ENCODE measurements around the gene CCL1.

The CCL1 gene, protein sequence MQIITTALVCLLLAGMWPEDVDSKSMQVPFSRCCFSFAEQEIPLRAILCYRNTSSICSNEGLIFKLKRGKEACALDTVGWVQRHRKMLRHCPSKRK

DNA sequence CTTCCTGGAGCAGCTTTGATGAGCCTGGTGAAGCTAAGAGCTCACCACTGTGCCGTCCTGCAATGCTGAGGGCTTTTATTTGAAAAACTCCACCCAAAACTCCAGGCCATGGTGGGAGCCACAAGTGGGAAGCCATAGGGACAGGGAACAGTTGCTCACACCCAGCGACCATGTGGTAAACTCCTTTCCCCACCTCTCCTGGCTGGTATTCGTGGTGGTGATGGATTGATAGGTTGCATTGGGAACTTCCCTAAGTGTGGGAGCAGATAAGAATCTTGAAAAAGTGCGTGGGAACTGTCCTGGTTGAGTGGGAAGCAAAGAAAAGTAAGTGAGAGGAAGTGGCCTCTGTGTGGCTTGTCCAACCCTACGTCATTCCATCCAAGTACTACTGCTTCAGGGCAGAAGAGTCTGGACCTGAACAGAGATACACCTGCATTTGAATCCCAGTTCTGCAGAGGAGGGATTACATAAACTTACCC is at the start of gene CCL1:
Gene CCL1 (minus strand): TSS at position 51 of the 479 bp plus-strand sequence. CDS start 72 bp downstream, outside the sequence.
- DNase-seq, result no peak

DNA sequence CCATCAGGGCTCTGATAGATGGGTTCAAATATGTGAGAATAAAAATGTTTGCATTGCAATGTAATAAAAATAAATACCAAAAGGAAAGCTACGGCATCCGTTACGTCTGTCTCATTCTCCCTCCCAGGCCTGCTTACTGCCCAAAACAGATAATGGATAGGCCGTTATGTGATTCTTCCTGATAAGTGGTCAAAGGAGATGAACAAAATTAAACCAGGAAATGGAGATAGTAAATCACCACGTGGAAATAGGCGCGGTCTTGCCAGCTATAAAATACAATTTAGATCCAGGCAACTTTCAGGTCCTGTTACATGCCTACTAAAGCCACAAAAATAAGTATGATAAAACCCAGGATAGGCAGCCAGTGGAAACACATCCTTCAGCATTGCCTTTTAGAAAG is 49.5 kb upstream of the CCL1 start:
- DNase-seq, result no peak

DNA sequence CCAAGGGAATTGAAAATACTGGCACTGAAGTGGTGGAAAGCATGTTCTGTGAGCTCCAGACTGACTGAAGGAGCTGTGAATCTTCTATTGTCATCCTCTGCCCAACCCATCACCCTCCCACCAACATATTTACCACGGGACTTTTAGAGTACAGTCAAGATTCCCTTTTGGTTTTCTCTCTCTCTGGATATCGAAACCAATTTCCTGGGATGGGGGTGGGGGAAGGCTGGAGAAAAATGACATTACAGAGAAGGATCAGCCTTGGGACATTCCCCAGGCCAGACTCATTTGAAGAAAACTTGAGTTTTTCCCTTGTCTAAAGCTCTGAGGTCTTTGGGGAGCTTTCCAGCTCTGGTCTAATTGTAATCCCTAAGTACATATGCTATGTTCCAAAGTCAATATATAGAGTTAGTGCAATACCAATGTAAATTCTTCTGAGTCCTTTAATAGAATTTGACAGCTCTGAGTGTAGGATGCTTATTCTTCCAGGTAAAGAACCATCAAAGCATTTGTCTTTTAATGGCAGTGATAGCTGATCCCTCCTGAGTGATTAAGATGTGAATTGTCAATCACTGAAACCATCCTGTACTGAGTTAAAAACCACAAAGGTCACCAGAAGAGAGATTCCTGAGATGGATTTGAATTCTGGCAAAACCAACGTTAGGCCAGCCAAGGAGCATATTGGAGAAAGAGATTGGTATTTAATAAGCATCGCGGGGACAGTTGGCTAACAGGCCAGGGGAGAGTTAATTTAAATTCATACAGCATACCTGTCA is 48.8 kb upstream of the CCL1 start:
- no peak for DNase-seq

DNA sequence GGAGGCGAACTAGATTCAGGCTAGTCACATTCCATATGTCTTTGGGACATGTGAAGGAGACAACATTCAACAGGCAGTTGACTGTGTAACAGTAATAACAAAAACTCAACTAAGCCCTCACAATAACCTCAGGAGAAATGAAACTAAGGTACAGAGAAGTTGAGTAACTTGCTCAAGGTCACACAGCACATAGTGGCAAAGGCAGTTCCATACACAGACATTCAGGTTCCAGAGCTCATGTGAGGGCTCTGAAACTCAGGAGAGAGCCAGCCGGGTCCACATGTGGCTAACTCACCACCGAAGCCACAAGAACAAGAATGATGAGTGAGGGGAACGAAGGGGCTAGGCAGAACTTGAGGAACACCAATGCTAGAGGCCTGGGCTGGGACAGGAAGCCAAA is 46.3 kb upstream of the CCL1 start:
- no peak for DNase-seq

DNA sequence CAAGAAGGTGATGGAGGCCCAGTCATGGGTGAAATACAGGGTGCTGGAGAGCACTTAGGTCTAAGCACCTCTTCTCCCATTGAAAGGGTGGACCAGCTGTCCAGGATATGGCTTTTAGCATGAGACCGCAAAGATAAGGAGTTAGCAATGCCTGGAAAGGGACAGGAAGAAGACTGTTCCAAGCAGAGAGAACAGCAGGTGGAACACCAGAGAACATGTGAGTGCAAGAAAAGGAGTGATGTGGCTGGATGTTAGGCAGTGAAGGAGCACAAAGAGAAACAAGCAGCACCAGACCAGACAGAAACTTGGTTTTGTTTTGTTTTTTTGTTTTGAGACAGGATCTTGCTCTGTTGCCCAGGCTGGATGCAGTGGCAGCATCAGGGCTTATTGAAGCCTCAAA is 45.4 kb upstream of the CCL1 start:
- DNase-seq, result no peak

DNA sequence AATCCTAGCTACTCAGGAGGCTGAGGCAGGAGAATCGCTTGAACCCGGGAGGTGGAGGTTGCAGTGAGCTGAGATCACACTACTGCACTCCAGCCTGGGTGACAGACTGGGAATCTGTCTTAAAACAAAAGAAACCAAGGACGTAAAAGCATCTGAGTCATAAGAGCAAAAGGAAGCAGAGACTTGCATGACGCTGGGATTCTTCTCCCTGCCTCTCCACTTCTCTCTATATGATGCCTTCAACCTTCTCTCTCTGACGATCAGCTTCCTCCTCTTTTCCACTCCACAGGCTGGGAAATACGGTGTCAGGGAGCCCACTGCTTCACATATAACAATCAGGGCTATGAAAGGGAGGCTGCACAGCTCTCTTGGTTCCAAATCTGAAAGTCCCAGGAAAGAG is 43.2 kb upstream of the CCL1 start:
- DNase-seq, result no peak

DNA sequence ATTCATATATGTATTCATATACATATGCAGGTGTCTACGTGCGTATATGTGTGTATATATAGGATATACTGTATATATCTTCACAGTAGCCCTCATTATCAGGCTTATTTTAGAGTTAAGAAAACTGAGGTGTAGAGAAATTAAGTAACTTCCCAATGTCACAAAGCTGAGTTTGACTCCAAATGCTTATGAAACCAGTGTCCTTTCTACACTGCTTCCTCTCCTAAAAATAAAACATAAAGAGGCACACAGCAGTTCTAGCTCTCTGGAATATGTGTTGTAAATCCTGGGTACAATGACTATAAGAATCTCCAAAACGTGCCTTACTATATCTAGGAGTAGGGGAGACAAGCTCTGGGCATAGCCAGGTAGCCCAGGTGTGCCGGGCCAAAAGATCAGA is 40.0 kb upstream of the CCL1 start:
- no peak for DNase-seq

DNA sequence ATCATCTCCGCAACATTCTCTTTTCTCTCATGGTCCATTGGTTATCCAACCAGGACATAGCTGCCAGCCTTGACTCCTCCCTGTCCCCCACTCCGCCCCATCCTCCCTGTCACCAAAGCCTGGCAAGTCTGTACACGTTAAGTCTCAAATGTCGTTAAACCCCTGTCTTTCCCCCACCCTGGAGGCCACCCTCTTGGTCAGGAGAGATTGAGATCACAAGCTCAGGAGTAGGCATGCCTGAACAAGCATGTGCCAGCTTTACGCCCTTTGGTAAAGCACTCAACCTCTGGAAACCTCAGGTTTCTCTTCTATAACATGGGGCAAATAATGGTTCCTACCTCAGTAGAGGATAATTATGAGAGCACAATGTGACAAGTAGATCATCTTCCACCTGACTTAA is 38.1 kb upstream of the CCL1 start:
- no peak for DNase-seq

DNA sequence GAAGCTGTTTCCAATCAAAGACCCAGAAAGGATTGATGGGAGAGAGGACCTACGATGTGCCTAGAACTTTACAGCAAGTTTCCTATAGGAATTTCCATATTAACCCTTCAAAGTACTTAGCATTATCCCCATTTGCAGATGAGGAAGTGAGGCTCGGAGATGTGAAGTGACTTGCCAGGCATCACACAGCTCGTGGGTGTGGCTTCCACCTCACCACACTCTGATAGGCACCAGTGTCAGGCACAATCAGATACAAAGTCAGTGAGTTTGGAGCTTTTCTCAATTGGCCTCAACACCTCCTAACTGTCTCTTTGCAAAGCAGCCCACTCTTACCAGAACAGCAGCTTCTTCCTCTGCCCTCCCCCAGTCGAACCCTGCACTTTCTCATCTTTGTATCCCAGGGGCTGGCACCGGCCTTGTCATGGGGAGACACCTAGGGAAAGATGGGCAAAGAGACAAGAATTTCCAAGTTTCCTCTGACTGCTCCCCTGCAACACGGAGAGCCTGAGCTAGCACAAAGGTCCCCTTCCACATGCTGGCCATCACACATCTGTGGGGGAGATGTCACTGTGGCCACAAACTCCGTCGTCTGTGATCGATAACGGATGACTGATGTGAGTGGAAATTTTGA is 37.4 kb upstream of the CCL1 start:
- DNase-seq, result no peak

DNA sequence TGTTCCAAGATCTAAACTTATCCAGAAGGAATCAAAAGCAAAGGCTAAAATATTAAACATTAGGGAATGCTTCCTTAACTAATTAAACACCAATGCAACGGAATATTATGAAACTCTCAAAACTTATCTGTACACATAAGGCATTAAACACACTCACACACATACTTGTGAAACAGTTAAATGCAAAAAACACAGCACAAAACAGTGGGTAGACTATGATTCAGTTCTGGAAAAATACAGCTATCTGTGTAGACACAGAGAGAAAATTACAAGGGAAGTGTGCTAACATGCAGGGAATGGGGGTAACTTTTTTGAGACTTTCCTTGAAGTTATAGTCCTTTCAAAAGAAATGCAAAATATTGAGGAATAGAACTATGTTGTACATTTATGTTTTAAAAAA is 36.7 kb upstream of the CCL1 start:
- DNase-seq, result no peak

DNA sequence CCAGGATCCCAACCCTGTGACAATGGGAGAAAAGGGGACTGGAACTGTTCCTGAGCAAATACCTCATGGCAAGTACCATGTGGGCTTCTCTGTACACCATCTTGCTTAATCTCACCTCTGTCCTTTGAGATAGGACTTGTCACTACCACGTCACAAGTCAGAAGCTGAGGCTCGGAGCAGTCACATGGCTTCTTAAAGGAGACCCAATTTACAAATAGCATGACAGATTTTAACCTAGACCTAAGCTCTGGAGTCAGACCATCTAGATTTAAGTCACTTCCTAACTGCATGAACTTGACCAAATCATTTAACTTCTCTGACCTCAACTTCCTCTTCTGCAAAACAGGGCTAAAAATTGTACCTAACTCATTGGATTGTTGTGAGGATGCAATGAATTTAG is 36.0 kb upstream of the CCL1 start:
- no peak for DNase-seq

DNA sequence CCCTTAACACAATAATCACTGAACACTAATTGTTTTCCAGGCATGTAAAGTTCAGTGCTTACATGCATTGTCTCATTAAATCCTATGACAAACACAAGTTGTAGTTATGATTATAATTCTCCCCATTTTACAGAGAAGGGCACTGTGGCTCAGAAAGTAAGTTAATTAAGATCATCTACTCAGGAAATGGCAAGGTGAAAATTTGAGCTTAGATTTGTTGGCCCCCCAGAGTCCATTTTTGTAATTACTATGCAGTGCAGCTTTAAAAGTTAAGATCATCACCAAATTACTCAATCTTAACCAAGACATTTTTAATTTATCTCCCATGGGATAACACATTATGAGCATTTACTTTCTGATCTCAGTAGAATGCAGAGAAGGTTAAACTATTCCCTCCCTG is 34.2 kb upstream of the CCL1 start:
- no peak for DNase-seq

DNA sequence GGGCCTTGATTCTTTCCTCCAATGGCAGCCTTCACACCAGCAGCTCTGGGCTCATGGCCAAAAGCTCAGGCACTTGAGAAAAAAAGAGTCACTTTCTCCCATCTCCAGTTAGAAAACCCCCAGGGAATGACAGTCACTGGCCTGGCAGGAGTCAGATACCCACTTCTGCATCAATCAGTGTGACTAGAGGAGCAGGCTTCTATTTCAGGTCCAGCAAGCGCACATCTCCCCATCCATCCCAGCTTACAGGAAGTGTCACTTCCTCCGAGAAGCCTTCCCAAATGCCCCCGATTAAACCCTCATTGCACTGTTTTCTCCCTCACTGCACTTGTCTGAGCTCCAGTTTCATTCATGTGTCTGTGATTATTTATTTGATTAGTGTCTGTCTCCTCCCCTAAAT is 30.4 kb upstream of the CCL1 start:
- DNase-seq, result no peak

DNA sequence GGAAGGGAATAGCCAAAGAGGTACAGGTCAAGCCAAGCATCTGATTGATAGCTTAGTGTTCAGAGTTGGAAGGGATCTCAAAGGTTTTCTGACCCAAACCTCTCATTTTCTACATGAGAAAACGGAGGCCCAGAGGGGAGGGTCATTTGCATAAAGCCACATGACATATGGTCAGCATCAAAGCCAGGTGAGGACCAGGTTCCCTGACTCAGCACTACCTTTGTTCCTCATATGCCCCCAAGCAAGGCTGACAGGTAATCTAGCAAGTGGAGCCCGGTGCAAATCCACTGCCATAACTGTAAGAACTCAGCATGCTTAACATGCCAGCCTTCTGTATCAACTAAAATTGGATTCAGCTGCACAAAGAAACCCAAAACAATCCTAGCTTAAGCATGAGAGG is 28.2 kb upstream of the CCL1 start:
- DNase-seq, result no peak

DNA sequence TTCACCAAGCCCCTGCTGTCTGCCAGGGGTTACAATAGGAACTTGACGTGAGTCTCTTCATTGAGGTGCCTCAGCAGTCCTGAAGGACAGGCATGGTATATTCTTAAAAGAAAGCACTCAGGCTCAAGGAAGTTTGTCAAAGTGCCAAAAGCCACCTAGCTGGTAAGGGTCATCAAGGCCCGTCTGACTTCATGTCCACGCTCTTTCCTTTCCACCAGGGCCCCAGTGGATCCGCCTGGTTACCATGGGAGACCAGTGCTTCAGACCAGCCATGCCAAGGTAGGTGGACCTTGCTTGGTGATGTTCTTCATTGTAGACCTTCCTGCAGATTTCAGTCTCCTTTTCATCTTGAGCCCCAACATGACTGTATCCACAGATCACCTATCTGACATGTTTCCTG is 27.6 kb upstream of the CCL1 start:
- DNase-seq, result no peak

DNA sequence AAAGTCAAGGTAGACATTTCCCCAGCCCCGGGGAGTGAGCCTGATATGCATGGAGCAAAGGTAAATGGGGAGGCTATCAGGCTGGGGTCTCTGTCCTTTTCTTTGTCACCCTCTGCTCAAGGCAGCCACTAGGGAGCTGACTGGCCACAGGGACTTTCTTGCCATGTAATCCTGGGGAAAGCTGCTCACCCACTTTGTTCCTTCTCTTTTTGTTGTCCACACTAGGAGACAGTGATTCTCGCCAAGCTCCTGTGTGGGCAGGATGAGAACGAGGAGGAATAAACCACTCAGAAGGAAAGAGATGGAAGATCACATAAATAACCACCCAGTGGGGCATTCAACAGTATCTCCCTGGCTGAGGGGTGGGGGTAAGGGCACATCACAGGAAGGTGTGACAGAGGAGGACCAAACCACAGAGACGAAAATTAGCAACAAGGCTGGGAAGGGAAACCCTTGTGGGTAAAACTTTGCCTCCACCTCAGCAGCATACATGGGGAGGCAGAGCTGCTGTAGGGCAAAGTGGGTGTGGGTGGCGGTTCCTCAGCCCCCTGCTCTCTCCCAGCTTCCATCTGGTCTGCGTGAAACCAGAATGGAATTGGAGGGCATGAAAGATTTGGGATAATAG is 26.2 kb upstream of the CCL1 start:
- DNase-seq, result no peak

DNA sequence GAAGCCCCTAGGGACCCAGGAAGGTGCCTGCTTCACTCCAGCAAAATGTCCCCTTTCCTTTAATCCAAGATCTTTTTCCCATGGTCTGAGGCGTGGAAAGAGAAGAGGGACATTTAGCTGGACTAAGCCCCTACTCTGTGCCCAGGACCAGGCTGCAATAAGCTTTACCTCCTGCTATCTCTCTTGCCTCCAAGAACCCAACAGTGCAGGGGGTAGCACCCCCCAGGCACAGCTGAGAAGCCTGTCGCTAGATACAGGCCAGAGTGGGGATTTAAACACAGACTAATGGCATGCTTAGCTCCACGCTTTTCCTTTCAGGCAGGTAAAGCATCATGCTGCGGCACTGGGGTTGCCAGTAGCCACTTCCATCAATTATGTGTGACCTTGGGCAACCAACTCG is 24.5 kb upstream of the CCL1 start:
- DNase-seq, result no peak

DNA sequence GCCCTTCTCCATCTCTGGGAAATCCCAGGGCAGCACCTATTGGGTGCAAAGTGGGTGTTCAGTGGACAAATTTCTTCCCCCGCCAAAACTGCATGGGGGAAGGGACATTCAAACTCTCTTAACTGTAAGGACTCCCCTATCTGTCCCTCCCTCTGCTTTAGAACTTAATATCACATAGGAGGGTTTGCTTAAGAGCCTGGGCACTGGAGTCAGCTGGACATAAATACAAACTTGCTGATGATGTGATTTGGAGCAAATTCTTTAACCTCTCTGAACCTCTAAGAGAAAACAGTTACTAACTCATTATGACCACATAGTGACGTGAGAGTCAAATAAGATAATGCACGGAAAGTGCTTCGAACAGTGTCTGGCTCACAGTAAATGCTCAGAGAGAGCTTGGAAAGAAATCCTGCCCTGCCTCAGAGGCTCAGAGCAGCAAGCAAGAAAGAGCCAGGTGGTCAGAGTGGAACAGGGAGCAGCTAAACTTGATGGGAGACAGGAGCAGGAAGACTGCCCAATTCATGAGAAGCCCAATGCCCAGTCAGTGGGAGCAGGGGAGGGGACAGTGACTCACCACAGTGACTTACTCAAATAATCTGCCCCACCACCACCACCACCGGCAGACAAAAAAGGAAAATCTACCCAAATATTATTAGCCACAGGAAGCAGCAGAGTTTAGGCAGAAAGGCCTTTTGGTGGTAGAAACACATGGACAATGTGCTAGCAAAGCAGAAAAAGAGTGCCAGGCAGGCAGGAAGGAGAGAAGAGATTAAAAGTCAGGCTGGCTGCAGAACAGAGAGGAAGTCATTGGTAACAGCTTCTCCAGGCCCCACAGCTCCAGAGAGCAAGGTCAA is 23.9 kb upstream of the CCL1 start:
- DNase-seq, result no peak

DNA sequence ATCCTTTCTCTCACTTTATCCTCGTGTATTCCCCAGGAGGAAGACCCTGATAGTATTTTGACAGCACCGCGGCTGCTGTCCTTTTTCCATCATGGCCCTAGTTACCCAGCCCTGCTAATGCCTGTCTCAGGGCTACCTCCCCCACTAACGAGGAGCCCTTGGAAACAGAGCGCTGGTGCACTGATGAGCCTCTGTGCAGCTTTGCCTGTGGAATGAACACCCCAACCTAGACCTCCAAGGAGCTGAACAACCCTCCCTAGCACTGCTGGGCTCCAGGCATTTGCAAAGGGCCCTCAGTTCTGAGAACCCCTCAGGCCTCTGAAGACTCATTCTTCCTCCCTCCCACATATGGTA is 23.3 kb upstream of the CCL1 start:
- DNase-seq, result no peak

DNA sequence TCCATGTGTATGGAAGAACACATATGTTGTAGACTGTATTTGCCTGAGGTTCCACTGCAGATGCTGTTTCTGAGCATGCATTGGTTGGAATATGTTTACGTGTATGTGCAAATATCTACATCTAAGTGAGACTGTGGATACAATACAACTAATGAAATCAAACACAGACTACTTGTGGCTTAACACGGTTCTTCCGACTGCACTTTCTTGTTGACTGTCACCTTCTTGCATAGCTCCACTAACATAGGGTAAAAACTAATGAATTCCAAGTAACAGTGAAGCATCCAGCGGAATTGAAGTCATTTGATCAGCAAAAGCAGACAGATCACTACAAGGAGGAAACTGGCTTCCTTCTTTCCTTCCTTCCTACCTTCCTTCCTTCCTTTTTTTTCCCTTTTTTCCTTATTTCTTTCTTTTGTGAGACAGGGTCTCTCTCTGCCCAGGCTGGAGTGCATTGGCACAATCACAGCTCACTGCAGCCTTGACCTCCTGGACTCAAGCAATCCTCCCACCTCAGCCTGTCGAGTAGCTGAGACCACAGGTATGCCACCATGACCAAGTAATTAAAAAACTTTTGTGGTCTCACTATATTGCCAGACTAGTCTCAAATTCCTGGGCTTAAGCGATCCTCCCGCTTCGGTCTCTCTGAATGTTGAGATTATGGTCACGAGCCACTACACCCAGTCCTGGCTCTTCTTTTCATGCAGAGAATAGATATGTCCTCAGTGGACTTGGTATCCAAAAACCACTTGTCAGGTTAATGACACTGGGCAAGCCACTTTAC is 22.0 kb upstream of the CCL1 start:
- no peak for DNase-seq

DNA sequence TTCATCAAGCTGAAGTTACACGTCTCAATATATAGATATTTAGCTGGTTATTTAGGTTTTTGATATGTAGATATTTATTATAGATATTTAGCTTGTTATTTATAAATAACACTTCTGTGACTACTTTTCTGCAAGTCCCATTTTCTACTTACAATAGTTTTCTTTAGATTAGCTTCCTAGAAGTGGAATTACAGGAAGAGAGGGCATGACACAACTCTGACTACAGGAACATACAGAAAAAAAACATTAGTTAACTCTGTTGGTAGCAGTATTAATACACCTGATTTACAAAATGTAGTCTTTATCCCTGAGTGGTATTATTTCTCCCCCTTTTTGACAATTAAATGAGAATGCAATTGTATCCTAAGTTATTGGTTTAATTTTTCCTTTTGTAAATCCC is 21.2 kb upstream of the CCL1 start:
- no peak for DNase-seq

DNA sequence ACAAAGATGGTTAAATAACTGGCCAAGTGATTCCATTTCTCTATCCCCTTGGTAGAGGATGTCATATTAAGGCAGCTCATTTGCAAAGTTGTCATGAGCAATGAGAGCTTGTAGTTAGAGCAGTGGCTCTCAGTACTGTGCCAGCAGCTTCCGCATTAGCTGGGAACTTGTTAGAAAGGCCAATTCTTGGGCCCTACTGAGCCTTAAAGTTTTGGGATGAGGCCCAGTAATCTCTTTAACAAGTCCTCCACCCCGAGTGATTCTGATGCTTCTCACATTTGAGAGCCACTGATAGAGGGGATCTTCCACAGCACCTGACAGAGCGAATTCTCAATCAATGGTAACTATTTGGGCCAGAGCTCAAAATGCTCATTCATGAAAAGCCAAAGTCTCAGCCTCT is 20.2 kb upstream of the CCL1 start:
- no peak for DNase-seq

Data from activated naive CD4-positive, alpha-beta T cell treated with Interleukin-2 at 50 U/mL for 16 hours (primary cell).